Measurements from ENCODE around the gene ROBO3.

- TF ChIP-seq CTCF (IDR thresholded peaks at IDR 0.05; ENCODE audit: low read depth, low read length, poor library complexity, severe bottlenecking) (no peak), EZH2phosphoT487 (IDR thresholded peaks at IDR 0.05; ENCODE audit: borderline replicate concordance, low read length) (no peak)
Measured at GRCh38 chr11:124928942-124929665, 63.9 kb downstream of the ROBO3 start.
